Effector memory CD8-positive, alpha-beta T cell (primary cell): Measurements from ENCODE around the gene RAB6B.

Experiments
- ATAC-seq: fragments of 150-1000 bp; cut with Tn5 transposase; replicated peaks from 2 replicates; pipeline ENCODE4 v1.10.0; 2021; ENCODE audit warnings: mild to moderate bottlenecking, moderate library complexity
- DNase-seq, 3 experiments: peaks; one replicate each; pipeline ENCODE4 v3.0.0; 2021
- H3K27ac Mint-ChIP-seq, 2 donors: one replicate each; pipeline ENCODE4 v1.8.0; 2022; ENCODE audit warnings: mild to moderate bottlenecking in 2 of 2, mixed read lengths in 2 of 2, moderate library complexity in 2 of 2
- H3K27me3 Mint-ChIP-seq, 2 donors: one replicate each; pipeline ENCODE4 v1.8.0; 2022; ENCODE audit warnings: mixed read lengths in 2 of 2
- H3K36me3 Mint-ChIP-seq: one replicate; pipeline ENCODE4 v1.8.0; 2022; ENCODE audit warnings: mild to moderate bottlenecking, moderate library complexity, mixed read lengths; ENCODE audit not compliant: insufficient read depth
- H3K4me1 Mint-ChIP-seq, 2 donors: one replicate each; pipeline ENCODE4 v1.8.0; 2022; ENCODE audit warnings: low read depth in 2 of 2, mixed read lengths in 2 of 2
- H3K4me3 Mint-ChIP-seq, 2 donors: one replicate each; pipeline ENCODE4 v1.8.0; 2022; ENCODE audit warnings: mild to moderate bottlenecking in 2 of 2, mixed read lengths in 2 of 2, moderate library complexity in 2 of 2
- H3K9me3 Mint-ChIP-seq, 2 donors: one replicate each; pipeline ENCODE4 v1.8.0; 2022; ENCODE audit warnings: mixed read lengths in 2 of 2

RAB6B gene

DNA sequence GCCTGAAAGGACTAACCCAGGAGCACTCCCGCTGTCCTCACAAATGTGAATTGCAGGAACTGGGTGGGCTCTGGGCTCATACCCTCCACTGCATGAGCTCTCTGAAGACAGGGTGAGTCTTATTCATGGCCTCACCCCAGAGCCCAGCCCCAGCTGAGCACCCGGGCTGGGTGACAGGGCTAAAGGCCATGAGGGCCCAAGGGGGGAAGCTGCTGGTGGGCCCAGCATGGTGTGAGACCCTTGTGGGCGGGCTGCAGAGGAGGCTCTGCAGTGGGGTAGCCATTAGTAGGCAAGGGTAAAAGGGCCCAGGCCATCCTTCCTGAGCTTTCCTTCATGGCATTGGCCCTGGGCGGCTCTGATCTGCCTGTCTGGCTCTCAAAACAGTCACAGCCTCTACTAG lies 59.7 kb downstream of the RAB6B start:
- peaks cover 11% of the 10 kb centered on the region for H3K36me3 Mint-ChIP-seq
- no peak overlapping the region for H3K4me3 Mint-ChIP-seq
- no peaks in the 10 kb centered on the region for H3K9me3 Mint-ChIP-seq
- H3K27me3 Mint-ChIP-seq, result peaks cover 12 to 14% of the 10 kb centered on the region in 2 donors
- ATAC-seq (no peak), DNase-seq (no peak)
- no peak overlapping the region for H3K27ac Mint-ChIP-seq
- H3K4me1 Mint-ChIP-seq, result no peaks in the 10 kb centered on the region

DNA sequence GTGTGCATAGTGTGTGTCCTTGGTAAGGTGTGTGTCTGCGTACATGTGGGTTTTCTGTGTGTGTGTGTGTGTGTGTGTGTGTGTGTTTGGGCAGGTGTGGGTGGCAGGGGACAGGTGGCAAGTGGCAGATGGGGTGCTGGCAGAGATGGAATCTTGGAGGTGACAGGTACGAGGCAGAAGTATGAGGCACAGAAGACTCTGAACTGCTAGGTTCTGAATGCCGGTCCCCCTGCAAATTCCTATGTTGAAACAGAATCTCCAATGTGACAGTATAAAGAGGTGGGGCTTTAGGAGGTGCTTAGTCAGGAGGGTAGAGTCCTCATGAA lies 60.3 kb downstream of the RAB6B start:
- Mint-ChIP-seq H3K27ac (no peak overlapping the region), H3K36me3 (peaks cover 11% of the 10 kb centered on the region), H3K4me3 (no peak overlapping the region), H3K9me3 (no peaks in the 10 kb centered on the region), H3K27me3 (peaks cover 12 to 14% of the 10 kb centered on the region in 2 donors), H3K4me1 (no peaks in the 10 kb centered on the region)
- no peak for DNase-seq
- no peak for ATAC-seq

DNA sequence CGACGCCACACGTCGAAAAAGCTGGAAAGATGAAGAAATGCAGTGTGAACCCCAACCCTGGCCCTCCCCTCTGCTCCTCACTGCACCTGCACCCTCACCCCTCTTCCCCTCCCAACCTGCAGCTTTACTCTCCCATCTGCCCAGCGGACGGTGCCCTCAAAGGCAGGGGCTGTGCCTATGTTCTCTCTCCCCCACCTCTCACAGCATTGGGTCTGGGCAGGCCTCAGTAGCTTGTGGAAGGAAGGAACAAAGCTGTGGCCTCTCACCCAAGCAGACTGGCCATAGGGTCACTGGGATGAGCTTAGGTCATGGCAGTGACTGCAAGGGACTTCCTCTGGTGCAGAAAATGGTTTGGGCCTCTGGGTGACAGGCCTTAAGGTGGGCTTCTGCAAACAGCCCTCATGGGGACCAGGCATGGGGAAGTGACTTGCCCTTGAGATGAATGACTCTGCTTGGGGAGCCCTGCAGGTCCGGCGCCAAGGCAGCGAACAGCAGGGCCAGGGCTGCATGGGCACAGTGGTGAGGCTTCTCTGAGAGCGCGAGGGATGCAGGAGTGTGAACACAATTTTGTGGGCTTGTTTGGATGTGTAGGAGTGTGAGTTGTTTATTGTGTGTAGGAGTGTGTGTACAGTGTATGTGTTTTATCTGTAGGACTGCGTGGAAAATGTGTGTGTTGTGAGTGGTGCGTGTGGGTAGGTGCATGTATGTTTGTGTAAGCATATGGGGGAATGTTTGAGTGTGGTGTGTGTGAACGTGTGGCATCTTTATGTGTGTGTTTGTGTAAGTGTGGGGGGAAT lies 60.9 kb downstream of the RAB6B start:
- H3K4me1 Mint-ChIP-seq, result no peaks in the 10 kb centered on the region
- H3K36me3 Mint-ChIP-seq, result peaks cover 11% of the 10 kb centered on the region
- no peaks in the 10 kb centered on the region for H3K9me3 Mint-ChIP-seq
- no peak for DNase-seq
- H3K4me3 Mint-ChIP-seq, result no peak overlapping the region
- no peak for ATAC-seq
- no peak overlapping the region for H3K27ac Mint-ChIP-seq
- H3K27me3 Mint-ChIP-seq, result peaks cover 9% of the 10 kb centered on the region in 2 donors

DNA sequence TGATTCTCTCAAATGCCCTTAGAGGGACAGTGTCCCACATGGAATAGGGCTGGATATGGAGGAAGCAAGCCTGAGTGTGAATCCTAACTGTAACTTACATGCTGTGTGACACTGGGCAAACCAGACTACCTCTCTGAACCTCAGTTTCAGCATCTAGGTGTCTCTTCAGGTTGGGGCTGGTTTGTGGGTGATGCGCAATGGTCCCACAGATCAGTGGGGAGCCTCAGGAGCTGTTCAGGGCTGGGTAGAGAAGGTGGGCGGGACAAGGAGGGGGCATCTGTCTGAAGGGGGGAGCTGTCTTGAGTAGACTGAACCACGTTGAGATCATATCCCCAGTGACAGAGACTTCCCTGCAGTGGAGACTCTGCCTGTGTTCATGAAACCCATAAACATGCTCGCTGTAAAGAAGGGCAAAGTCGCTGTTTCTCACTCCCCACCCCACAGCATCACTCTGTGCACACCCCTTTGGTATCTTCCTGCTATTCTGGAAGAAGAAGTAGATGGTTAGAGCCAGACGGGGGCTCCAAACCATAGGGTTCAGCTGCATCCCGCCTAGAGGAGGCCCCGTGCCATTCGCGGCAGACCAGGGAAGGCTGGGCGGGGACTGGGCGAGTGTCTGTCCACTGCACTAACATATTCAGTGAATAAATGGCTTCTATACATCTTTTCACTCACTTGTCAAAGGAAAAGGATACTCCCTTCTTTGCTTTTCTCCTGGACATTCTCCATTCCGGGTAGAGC lies 61.6 kb downstream of the RAB6B start:
- Mint-ChIP-seq H3K9me3 (no peaks in the 10 kb centered on the region), H3K27me3 (peaks cover 1 to 5% of the 10 kb centered on the region in 2 donors), H3K36me3 (peaks cover 13% of the 10 kb centered on the region), H3K4me3 (no peak overlapping the region), H3K27ac (no peak overlapping the region), H3K4me1 (no peaks in the 10 kb centered on the region)
- DNase-seq (no peak), ATAC-seq (no peak)

DNA sequence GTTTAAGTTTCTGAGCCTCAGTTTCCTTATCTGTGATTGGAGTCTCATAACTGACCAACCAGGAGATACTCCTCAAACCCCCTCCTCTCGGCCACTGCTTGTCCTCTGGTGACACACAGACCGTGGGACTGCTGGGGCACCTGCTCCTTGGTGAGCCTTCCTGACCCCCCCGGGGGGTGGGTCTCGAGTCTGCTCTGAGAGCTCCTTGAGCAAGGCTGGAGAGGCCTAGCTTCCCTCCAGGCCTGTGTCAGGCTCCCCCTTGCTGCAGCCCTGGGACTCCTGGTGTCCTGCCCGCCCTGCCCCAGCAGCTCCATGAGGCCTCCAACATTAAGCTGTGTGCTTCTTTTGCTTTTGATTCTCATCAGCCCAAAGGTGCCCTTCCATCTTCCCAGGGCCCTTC lies 62.4 kb downstream of the RAB6B start:
- Mint-ChIP-seq H3K36me3 (peaks cover 14% of the 10 kb centered on the region), H3K27me3 (peaks cover 0 to 5% of the 10 kb centered on the region in 2 donors), H3K4me1 (peaks cover 0 to 2% of the 10 kb centered on the region in 2 donors), H3K27ac (no peak overlapping the region), H3K9me3 (no peaks in the 10 kb centered on the region), H3K4me3 (no peak overlapping the region)
- DNase-seq (no peak), ATAC-seq (no peak)

DNA sequence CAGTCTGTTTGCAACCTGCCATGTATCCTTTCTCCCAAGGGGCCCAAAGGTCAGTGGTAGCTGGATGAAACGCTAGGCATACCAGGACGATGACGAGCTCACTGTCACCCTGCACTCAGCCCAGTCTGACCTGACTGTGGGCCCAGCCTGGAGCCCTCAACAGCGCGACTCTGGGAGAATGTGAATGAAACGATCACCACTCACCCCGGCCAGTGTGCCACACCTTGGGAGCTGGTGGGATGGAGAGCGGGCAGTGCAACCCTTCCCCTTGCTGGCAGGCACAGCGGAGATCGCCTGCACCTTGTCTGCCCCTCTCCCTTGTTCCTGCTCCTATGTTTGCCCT lies 62.9 kb downstream of the RAB6B start:
- Mint-ChIP-seq H3K27me3 (peaks cover 0 to 5% of the 10 kb centered on the region in 2 donors), H3K4me3 (no peak overlapping the region)

DNA sequence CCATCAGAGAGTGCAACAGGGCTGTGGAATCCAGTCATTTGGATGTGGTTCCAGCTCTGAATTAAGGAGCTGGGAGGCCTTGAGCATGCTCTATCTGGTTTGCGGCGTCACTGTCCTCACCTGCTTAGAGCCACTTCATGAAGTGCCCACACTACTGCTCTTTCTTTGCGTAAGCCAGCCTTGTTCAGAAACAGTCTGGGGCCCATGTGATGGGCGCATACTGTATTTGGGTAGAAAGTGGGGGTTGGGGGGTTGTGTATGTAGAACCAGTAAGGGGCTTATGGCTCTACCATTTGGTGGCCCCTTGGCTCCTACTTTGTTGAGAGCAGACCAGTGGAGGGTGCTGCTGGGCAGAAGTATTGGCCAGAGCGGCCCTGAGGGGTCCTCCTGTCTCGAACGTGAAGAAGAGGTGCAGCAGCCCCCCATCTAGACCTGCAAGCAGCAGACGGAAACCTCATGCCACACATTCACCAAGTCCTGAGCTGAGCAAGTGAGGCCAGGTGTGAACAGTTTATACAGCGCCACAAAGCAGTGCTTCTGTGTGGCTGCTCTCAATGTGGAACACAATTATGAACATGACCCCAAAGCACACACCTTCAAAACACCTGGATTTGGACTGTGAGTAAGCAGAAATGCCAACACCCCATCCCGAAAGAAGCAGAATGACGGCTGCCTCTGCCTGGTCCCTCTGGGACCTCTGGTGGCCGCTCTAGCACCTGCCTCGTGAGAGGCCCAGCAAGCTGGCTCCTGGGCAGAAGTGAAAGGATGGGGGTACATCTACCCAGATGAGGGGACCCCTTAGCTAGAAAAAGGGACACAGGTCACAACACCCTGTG lies 63.5 kb downstream of the RAB6B start:
- ATAC-seq (no peak), DNase-seq (no peak)
- peaks cover 0 to 5% of the 10 kb centered on the region in 2 donors for H3K27me3 Mint-ChIP-seq
- no peaks in the 10 kb centered on the region for H3K9me3 Mint-ChIP-seq
- H3K36me3 Mint-ChIP-seq, result peaks cover 11% of the 10 kb centered on the region
- H3K27ac Mint-ChIP-seq, result no peak overlapping the region
- no peak overlapping the region for H3K4me3 Mint-ChIP-seq
- peaks cover 0 to 2% of the 10 kb centered on the region in 2 donors for H3K4me1 Mint-ChIP-seq

More for the DNA sequence above, 62.9 kb downstream of the RAB6B start:
- peaks cover 11% of the 10 kb centered on the region for H3K36me3 Mint-ChIP-seq
- DNase-seq (no peak), ATAC-seq (no peak)
- no peaks in the 10 kb centered on the region for H3K9me3 Mint-ChIP-seq
- no peak overlapping the region for H3K27ac Mint-ChIP-seq
- H3K4me1 Mint-ChIP-seq, result peaks cover 0 to 2% of the 10 kb centered on the region in 2 donors

DNA sequence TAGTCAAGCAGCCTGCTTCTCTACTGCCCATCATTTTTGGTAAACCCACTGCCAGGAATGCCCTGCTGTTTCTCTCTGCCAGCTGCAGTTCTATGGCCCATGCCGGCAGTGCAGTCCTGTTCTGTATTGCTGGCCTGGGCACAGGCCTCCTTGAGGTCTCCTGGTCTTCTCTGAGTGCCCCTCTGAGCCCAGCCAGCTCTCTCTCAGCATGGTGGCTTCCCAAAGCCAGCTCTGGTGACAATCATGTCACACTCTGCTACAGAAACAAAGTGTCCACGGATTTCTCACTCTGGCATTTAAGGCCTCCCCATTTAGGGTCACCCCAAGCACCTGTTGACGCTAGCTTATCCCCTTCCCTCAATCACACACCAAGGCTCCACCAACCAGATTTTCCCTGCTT lies 65.6 kb downstream of the RAB6B start:
- peak overlapping the region in 1 of 2 donors; percentile 71 for H3K27ac Mint-ChIP-seq
- ATAC-seq (no peak), DNase-seq (no peak)
- H3K36me3 Mint-ChIP-seq, result peaks cover 7% of the 10 kb centered on the region
- peaks cover 0 to 5% of the 10 kb centered on the region in 2 donors for H3K27me3 Mint-ChIP-seq
- H3K4me1 Mint-ChIP-seq, result peaks cover 0 to 2% of the 10 kb centered on the region in 2 donors
- H3K4me3 Mint-ChIP-seq, result no peak overlapping the region
- no peaks in the 10 kb centered on the region for H3K9me3 Mint-ChIP-seq

DNA sequence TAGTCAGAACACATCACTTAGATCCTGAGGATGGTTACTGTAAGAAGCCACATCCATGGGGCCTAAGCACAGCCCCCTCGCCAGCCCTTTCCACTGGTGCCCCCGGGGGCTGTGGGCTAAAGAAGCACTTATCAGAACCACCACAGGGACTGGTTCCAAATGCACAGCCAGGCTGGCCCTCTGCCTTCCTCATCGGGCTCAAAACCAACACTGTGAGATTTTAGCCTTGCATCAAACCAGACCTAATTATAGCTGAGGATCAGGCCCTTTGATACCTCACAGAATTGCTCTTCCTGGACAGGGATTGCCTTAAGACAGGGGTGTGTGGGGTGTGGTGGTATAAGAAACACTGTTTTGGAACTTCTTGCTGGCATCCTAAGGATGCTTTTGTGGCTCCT lies 66.4 kb downstream of the RAB6B start:
- Mint-ChIP-seq H3K27me3 (peaks cover 0 to 5% of the 10 kb centered on the region in 2 donors), H3K9me3 (no peaks in the 10 kb centered on the region)
- no peak for ATAC-seq

DNA sequence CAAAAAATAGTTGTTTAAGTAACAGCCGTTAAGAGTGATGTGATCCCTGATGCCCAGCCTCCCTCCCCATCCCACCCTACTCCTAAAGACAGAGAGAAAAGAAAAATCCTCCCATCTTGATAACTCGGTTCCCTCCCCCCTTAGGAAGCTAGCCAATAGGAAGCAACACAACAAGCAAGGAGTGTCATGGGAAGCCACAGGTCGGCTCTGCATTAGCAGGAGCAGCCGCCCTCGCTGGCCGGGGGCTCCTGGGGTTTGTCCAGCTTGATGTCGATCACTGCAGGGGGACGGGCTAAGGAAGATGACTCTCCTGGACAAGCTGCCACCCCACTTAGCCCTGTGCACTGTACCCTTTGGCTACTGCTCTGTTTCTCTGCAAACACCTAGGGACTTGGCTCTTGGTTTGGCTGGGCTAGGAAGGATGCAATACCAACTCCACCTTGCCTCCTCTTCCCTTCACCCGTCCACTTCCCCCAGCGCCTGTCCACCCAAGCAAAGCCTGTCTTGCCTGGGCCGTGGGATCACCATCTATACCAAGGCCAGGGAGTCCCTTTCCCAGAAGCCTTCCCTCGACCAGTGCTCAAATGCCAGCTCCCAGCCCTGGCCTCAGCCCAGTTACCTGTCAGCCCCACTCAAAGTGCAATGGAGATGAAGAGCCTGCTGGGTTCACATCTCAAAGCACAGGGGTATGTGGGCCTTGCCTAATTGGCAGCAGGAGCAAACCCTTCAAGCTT lies 66.9 kb downstream of the RAB6B start:
- H3K27me3 Mint-ChIP-seq, result peaks cover 0 to 4% of the 10 kb centered on the region in 2 donors
- H3K4me3 Mint-ChIP-seq, result no peak overlapping the region
- H3K4me1 Mint-ChIP-seq, result peaks cover 0 to 2% of the 10 kb centered on the region in 2 donors
- DNase-seq (no peak), ATAC-seq (no peak)
- H3K36me3 Mint-ChIP-seq, result peaks cover 8% of the 10 kb centered on the region
- no peaks in the 10 kb centered on the region for H3K9me3 Mint-ChIP-seq
- H3K27ac Mint-ChIP-seq, result peak overlapping the region in 1 of 2 donors; percentile 80

More for the DNA sequence above, 66.4 kb downstream of the RAB6B start:
- H3K27ac Mint-ChIP-seq, result peak overlapping the region; percentile 71 to 80
- H3K4me1 Mint-ChIP-seq, result peaks cover 0 to 2% of the 10 kb centered on the region in 2 donors
- H3K36me3 Mint-ChIP-seq, result peaks cover 8% of the 10 kb centered on the region
- H3K4me3 Mint-ChIP-seq, result no peak overlapping the region
- no peak for DNase-seq

DNA sequence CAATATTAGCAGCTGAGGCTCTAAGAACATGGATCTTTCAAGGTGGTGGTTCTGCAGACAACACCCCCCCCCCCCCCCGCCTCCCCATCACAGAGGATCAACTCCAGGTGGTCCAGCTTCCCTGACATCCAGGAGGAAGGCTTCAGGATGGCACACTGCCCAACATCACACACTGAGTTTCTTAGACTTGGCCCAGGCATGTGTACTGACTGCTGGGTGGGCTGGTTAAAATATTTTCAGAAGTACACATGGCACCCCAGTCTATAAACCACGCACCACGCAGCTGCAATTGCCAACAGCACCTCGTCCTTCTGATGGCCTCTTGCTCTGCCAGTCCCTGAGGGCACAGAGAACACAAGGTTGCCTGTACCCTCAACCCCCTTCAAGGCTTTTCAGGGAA lies 68.0 kb downstream of the RAB6B start:
- H3K36me3 Mint-ChIP-seq, result peaks cover 8% of the 10 kb centered on the region
- no peaks in the 10 kb centered on the region for H3K9me3 Mint-ChIP-seq
- no peak overlapping the region for H3K4me3 Mint-ChIP-seq
- ATAC-seq, result no peak
- H3K4me1 Mint-ChIP-seq, result peaks cover 0 to 2% of the 10 kb centered on the region in 2 donors
- peak overlapping the region in 1 of 2 donors; percentile 66 for H3K27ac Mint-ChIP-seq
- DNase-seq, result no peak
- no peaks in the 10 kb centered on the region for H3K27me3 Mint-ChIP-seq

DNA sequence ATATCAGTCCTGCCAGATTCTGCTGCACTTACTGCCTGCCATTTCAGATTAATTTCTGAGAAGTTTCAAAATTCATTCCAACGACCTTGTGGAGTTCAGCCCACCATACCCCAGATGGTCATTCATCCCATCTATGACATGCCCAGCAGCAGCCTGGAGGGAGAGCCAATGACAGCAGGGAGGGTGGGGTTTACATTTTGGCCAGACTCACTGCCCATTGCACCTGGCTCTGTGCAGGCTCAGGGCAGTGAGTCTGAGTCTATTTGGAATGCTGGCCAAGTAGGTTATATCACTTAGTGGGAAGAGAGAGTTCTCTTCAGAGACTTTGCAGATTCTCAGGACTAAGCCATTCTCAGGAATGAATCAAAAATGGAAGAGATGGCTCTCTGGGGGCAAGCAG lies 68.5 kb downstream of the RAB6B start:
- H3K4me3 Mint-ChIP-seq, result no peak overlapping the region
- peak overlapping the region in 1 of 2 donors; percentile 66 for H3K27ac Mint-ChIP-seq
- no peaks in the 10 kb centered on the region for H3K27me3 Mint-ChIP-seq
- peaks cover 0 to 2% of the 10 kb centered on the region in 2 donors for H3K4me1 Mint-ChIP-seq
- DNase-seq, result no peak
- ATAC-seq, result no peak
- no peaks in the 10 kb centered on the region for H3K9me3 Mint-ChIP-seq
- H3K36me3 Mint-ChIP-seq, result peaks cover 11% of the 10 kb centered on the region
